HG02642 (cell line): ENCODE data around the gene PCYT2.

Experiments
- ATAC-seq: cut with Tn5 transposase; IDR thresholded peaks from one replicate; pipeline ENCODE4 v1.9.1; 2021; ENCODE audit warnings: mild to moderate bottlenecking; ENCODE audit not compliant: unreplicated experiment, poor library complexity

PCYT2 gene

GRCh38 chr17:81914103-81914850, 3.1 kb upstream of the PCYT2 start:
- ATAC-seq = no peak

DNA sequence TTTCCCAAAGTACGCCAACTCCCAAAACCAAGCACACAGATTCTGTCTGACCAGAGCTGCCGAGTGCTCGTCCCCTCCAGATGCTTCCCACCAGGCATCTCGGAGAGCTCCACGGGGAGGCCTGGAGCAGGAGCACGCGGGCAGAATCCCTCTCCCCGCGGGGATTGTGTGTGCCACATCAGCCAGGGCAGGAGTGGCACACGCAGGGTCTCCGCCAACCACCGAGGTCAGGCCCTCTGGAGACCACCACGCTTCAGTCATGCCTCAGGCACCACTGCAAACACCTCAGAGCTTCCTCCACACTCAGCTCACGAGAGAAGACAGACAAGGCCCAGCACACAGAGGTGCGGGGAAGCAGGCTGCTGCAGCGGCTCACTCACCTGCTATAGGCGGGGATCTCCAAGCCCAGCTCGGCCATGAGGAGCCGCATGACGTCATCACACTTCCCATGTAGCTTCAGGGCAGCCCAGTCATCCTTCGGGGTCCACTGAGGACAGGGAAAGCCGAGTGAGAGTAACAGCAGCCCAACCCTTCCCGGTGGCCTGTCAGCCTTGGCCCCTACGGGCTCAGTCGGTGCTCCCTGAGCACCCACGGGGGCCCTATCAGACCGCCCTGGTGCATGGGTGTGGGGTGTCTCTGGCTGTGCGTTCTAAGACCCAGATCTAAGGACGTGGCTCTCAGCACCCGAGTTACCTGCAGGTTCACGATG, 2.3 kb upstream of the PCYT2 start:
- ATAC-seq = no peak

DNA sequence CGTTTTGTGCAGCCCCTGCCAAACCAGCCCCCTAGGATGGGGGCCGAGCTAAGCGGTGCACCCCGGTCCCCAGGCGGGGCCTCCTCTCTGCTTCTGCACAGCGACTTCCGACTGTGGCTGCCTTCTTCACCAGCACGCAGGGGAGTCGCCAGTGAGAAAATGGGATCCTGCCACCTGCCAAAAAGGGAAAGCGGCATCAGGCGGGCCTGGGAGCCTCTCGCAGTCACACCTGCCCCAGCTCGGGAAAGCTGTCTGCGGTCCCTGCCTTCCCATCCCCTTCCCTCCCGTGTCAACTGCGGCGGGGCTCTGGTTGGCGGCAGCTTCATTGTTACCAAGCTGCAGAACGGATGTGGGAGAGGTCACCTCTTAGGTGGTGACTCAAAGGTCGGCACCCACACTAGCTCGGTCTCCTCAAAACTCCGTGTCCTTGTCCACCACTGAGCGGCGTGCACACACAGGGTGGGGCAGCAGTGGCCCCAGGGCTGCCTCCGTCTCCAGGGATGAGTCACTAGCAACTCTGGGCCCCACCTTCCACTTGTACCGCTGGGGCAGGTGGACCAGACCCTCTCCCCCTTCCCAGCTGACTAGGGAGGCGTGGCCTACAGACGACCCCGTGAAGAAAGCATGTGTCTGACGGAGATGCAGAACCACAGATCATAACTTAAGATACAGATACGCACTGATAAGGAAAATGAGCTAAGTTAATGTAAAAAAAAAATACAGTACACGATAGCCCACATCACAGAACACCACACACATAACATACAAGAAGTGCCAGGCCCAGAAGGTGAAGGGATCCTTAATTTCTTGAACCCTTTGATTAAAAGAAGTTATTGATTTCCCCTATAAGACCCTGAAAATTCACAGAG, 1.5 kb upstream of the PCYT2 start:
- ATAC-seq = no peak

- no peak for ATAC-seq
Observed at GRCh38 chr17:81911969-81912368, 770 bp upstream of the PCYT2 start.

DNA sequence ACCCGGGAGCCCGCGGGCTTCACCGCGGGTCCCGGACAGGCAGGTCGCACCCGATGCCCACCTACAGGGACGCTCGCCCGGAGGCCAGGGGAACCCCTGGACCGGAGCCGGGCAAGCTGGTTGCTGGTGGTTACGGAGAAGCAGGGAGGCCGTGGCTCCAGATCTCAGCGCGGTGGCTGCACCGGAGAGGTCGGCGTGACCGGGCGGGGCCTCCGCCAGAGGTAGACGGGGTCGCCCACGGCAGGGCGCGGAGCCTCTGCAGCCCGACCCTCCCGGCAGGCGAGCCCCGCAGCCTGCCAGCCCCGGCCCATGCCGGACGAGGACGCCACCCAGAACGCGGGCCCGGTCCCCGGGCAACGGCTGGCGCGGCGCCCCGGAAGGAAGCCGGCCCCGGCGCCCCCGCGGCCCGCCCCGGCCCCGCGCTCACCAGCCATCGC, 341 bp downstream of the PCYT2 start:
- peak; percentile 28 for ATAC-seq

DNA sequence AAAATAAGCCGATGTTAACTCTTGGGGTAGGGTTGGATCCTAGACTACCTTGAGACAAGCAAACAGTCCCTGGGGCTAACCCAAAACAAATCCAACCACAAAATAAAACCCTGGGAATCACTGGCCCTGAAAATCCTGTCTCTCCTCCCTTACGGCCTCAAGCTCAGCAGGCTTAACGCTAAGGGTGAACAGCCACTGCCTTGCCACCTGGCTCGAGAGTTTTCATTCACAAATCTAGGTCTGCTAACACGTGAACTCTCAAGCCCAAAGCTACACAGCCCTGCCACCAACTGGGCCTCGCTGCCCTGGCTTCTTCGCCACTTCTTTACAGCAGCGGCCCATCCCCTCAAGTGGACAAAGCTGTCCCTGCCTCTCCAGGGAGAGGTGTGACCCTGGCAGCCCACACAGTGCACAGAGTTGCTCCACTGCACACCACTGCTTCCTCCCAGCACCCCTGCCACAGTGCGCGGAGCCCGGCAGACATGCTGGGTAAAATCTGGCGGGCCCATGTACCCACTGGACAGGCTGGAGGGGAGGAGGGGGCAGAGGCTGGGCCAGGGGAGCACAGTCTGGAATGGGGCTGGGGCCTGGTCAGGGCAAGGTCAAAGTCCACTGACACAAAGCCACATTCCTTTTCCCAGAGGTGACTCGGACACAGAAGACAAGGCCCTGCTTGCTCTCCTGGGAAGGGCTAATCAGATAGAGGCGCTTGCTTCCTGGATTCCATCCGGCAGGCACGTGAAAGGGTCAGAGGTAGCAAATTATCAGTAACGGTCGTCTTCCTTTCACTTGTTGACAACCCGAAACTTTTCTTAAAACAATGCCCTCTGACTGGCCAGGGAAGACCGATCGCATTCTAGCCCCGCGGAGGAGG, 996 bp downstream of the PCYT2 start:
- no peak for ATAC-seq

GRCh38 chr17:81909231-81909630, 2.0 kb downstream of the PCYT2 start:
- no peak for ATAC-seq

GRCh38 chr17:81908793-81909192, 2.4 kb downstream of the PCYT2 start:
- ATAC-seq = no peak

GRCh38 chr17:81907219-81908145, 3.7 kb downstream of the PCYT2 start:
- no peak for ATAC-seq

DNA sequence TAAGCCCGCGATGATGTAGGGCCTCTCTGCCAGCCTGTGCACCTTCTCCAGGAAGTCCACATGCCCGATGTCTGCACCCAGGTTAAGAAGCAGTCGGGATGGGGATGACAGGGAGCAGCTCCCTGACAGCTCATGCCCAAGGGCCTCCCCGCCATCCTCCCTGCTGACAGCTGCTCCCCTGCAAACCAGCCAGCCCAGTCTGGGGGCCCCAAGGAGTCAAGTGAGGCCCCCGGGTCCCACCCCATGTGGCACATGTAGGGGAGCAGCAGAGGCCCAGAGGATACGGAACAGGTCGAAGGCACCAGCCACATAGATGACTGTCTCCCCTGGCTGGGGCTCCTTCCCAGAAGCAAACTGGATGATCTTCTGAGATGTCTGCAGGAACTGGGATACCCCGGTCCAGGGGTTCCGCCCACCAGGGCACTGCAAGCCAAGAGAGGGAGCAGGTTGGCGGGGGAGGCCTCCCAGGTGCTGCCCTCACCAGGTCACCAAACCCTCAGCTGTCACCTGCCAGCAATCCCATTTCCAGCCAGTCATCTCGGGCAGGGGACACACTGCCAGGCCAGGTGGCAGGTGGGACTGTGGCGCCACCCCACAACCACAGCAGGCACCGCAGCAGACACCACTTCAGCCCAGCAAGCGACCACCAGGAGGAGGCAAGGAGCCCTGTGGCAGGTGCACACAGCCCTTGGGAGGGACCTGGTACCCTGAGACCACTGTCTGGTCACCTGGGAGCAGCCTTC, 4.6 kb downstream of the PCYT2 start:
- no peak for ATAC-seq

DNA sequence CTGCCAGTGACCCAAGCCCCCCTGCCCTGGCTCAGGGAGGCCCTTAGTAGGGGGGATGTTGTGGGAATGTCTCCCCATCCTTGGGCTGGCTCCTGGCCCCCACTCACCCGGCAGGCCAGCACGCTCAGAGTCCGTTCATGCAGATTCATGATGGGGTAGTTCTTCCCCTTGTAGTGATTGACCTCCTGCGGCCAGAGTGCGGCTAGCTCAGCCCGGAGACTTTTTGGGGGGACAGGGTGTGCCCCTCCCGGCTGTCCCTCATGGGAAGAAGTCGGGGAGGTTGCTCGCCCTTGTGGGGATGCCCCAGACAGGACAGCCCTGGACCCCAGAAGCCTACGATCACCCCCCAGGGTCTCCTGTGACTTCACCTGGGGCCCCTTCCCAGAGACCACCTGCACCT, 5.2 kb downstream of the PCYT2 start:
- no peak for ATAC-seq

DNA sequence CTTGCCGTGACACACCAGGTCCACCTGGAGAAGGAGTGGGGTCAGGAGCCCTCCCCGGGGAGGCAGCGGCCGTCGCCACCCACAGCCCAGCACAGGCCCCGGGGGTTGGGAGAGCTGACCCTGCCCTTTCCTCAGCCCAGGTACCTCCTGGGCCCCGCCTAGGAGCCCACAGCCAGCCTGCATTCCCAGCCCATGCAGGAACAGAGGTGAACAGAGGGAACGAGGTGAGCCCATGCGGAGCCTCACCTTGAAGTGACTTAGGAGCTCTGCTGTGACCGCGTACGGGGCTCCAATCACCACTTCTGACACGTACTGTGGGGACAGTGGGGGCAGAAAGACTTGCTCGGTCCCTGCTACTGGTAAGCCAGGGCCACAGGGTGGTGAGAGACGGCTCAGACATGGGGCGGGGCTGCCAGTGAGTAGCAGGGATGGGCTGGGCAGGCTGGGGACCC, 5.7 kb downstream of the PCYT2 start:
- ATAC-seq = no peak

DNA sequence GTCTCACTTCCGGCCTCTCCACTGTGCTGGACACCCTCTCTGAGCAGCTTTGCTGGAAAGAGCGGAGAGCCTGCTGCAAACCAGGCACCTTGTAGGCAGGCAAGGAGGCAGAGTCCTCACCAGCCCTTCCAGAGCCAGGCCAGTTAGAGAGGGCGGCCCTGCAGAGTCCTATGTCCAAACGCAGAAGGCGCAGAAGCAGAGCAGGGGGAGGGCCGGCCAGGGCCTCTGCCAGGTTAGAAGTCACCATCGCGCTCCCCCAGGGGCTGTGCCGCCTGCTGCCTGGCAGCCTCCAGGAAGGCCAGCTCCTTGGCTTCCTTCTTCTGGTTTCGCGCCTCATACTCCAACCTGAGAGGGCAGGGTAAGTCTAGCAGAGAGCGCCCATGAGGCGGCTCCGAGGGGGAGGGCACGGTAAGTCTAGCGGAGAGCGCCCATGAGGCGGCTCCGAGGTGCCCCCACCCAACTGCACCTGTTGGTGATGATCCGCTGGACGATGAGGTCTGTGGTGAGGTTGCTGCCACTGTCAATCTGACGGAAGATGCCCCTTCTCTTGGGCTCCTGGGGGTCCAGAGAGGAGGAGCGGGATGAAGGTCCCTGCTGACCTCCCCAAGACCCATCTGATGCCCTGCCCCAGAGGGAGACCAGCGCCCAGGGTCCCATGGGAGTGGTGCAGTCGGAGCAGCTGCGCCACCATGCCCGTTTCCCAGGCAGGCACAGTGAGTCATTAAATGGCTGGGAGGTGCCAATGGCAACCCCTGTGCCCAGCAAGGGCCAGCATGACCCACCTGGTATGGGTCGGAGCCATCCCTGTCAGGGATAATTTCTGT, 6.4 kb downstream of the PCYT2 start:
- ATAC-seq = no peak

- no peak for ATAC-seq
Observed at GRCh38 chr17:81903896-81904599, 7.2 kb downstream of the PCYT2 start.

GRCh38 chr17:81903415-81903831, 7.8 kb downstream of the PCYT2 start:
- ATAC-seq = no peak

DNA sequence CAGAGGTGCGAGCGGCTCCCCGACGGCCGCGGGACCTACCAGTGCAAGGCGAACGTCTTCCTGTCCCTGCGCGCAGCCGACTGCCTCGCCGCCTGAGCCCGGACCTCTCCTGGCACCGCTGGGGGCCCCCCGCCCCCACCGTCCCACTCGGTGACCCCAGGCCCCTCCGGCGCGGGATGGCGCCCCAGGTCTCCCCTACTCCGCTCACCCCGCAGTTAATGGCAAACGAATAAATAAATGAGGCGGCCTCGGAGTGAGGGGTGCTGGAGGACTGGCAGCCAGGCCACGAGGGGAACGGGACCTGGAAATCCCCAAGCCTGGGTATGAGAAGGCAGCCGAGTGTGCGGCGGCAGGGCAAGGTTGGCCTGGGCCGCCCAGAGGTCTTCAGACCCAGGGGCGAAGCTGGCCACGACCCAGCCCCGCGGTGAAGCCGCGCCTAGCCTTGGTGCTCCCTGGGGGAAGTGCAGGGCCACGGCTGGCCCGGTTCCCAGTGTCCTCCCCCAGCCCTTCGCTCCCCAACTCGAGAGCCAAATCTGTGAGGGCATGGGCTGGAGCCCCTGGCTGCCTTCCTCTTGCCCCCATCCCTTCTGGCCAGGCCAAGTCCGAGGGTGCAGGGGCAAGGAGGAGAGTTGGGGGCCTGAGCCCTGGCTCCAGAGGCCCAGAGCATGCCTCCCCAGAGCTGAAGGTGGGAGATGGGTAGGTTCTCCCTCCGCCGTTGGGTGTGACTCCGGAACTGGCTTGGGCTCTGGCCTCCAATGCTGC, 8.4 kb downstream of the PCYT2 start:
- no peak for ATAC-seq
